HUES64 (cell line): ENCODE results near the gene SAP25. TPM values are rescaled to one million over a fixed set of nuclear protein-coding genes. Genes with fewer than 3 reads are reported as not detected.

ENCODE experiments used
- H3K27ac ChIP-seq: 2 replicates; pipeline ENCODE4 v1.7.0; 2013; ENCODE audit warnings: low read depth, low read length, inconsistent platforms
- H3K27me3 ChIP-seq: 2 replicates; pipeline ENCODE4 v1.6.1; 2013; ENCODE audit warnings: mild to moderate bottlenecking, low read length; ENCODE audit not compliant: insufficient read depth
- H3K36me3 ChIP-seq: 2 replicates; pipeline ENCODE4 v1.6.1; 2013; ENCODE audit warnings: mild to moderate bottlenecking, low read length; ENCODE audit not compliant: insufficient read depth
- H3K4me1 ChIP-seq: 2 replicates; pipeline ENCODE4 v1.6.1; 2013; ENCODE audit warnings: mild to moderate bottlenecking, low read length, moderate library complexity; ENCODE audit not compliant: insufficient read depth
- H3K4me3 ChIP-seq: 2 replicates; pipeline ENCODE4 v1.5.1; 2013; ENCODE audit warnings: mild to moderate bottlenecking, low read length, moderate library complexity
- H3K9ac ChIP-seq: 2 replicates; pipeline ENCODE4 v1.6.1; 2013; ENCODE audit warnings: mild to moderate bottlenecking, low read depth, low read length
- H3K9me3 ChIP-seq: 2 replicates; pipeline ENCODE4 v1.6.1; 2013; ENCODE audit warnings: low read depth, low read length; ENCODE audit not compliant: insufficient read depth
- WGBS: fragments of 150-250, 120-280 bp; methylation state at CpG from one replicate; pipeline ENCODE4 v1.1.7; 2013; ENCODE audit warnings: missing lambda C conversion rate; 5-methylcytosine and 5-hydroxymethylcytosine counted together
- polyA plus RNA-seq, 2 experiments: library from polyadenylated mRNA; stranded (reverse); fragments of 50-300 nt; gene quantifications; one replicate each; pipeline ENCODE4 v1.2.3, GENCODE V29; 2013

Gene SAP25
- polyA plus RNA-seq (2013, experiment 1 of 2) = 0.95 TPM
- polyA plus RNA-seq (2013, experiment 2 of 2) = 0.89 TPM

DNA sequence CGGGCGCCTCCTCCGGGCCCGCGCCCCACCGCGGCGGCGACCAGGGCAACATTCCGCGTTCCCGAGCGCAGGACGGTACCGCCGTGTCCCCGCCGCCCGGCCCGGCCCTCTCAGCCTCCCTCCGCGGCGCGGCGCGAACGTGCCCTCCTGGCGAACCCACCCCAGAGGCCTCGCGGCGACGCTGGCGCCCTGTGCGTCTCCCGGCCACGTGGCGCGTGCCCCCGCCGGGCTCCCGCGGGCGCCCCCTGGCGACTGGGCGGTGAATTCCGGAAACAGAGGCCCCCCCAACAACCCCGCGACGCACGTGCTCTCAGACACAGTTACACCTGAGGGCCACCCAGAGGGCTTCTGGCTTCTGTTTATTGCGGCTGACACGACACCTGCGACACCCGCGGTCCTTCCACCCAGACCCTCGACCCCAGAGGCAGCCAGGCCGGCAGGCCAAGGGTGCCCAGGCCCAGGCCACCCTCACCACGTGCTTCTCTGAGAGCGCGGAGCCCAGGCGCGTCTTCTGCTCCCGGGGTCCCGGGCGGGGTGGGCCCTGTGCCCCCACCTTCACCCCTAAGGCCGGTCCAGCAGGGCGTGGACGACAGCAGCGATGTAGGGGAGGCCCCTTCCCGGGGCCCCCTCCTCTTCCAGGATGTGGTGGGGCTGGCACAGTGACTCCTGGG is at the start of gene SAP25:
TSS of gene SAP25 (minus strand) at position 210 of the 671 bp plus-strand sequence. CDS start at position 52, 158 bp downstream.
- no peak within 1 kb of the TSS for H3K27ac ChIP-seq
- peaks cover 20% of the 10 kb centered on the region for H3K27me3 ChIP-seq
- 93% methylated on average over 70 of the region's 70 CpGs for WGBS
- no peak within 1 kb of the TSS for H3K4me3 ChIP-seq
- H3K36me3 ChIP-seq = peaks cover 33% of the 10 kb centered on the region
- H3K4me1 ChIP-seq = peaks cover 20% of the 10 kb centered on the region
- H3K9me3 ChIP-seq = no peaks in the 10 kb centered on the region
- peak within 1 kb of the TSS; percentile 20; the same call in 1 of the 2 replicates for H3K9ac ChIP-seq

DNA sequence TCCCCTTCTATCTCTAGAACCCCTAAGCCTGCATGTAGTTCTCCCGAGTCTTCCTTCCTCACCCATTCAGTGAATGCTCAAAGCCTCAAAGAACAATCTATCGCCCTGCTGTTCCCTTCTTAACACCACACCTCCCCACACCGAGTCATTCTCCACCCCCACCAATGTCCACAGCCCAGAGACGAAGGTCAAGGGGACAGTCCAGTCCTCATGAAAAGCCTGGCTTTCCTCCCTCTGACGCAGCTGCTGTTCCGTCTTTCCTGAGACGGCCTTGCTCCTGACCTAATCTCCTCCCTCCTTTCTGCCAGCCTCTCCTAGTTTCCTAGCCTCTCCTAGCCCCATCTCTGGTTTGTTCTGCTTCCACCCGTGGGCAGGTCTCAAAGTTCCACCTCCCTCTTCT is 47.9 kb upstream of the SAP25 start:
- Histone ChIP-seq H3K4me3 (no peak overlapping the region), H3K9ac (no peak overlapping the region), H3K4me1 (no peaks in the 10 kb centered on the region), H3K27ac (no peak overlapping the region), H3K27me3 (peaks cover 10% of the 10 kb centered on the region), H3K9me3 (no peaks in the 10 kb centered on the region), H3K36me3 (no peaks in the 10 kb centered on the region)
- WGBS = 85% methylated on average over 8 of the region's 8 CpGs

DNA sequence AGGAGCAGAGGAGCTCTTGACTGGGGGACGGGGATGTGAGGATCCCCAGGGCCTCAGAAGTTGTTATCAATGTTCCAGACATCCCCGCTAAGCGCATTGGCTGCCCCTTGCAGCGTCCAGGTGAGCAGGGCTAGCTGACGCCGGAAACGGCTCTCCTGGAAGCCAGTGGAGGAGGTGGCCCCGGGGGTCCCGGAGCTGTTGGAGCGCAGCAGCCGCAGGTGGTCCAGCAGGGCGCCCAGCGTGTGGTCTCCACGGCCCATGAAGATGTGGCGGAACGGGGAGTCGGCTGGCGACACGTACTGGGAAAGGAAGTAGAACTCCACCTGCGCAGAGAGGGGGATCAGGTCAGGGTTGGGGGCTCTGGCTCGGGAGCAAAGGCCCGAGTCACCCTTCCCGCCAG is 47.1 kb upstream of the SAP25 start:
- Histone ChIP-seq H3K27me3 (peaks cover 5% of the 10 kb centered on the region), H3K4me3 (no peak overlapping the region), H3K4me1 (no peaks in the 10 kb centered on the region), H3K9me3 (no peaks in the 10 kb centered on the region), H3K9ac (no peak overlapping the region), H3K36me3 (no peaks in the 10 kb centered on the region), H3K27ac (no peak overlapping the region)
- WGBS = 95% methylated on average over 23 of the region's 23 CpGs

GRCh38 chr7:100620239-100620638 is 46.5 kb upstream of the SAP25 start:
- no peaks in the 10 kb centered on the region for H3K36me3 ChIP-seq
- H3K9me3 ChIP-seq = no peaks in the 10 kb centered on the region
- no peaks in the 10 kb centered on the region for H3K4me1 ChIP-seq
- no peak overlapping the region for H3K4me3 ChIP-seq
- no peak overlapping the region for H3K9ac ChIP-seq
- peaks cover 1% of the 10 kb centered on the region for H3K27me3 ChIP-seq
- no peak overlapping the region for H3K27ac ChIP-seq
- 91% methylated on average over 5 of the region's 6 CpGs for WGBS

- no peaks in the 10 kb centered on the region for H3K4me1 ChIP-seq
- 97% methylated on average over 4 of the region's 6 CpGs for WGBS
- no peak overlapping the region for H3K4me3 ChIP-seq
- no peak overlapping the region for H3K9ac ChIP-seq
- no peaks in the 10 kb centered on the region for H3K36me3 ChIP-seq
- H3K27me3 ChIP-seq = no peaks in the 10 kb centered on the region
- H3K9me3 ChIP-seq = no peaks in the 10 kb centered on the region
- no peak overlapping the region for H3K27ac ChIP-seq
Observed at GRCh38 chr7:100614308-100614861, 40.7 kb upstream of the SAP25 start.

DNA sequence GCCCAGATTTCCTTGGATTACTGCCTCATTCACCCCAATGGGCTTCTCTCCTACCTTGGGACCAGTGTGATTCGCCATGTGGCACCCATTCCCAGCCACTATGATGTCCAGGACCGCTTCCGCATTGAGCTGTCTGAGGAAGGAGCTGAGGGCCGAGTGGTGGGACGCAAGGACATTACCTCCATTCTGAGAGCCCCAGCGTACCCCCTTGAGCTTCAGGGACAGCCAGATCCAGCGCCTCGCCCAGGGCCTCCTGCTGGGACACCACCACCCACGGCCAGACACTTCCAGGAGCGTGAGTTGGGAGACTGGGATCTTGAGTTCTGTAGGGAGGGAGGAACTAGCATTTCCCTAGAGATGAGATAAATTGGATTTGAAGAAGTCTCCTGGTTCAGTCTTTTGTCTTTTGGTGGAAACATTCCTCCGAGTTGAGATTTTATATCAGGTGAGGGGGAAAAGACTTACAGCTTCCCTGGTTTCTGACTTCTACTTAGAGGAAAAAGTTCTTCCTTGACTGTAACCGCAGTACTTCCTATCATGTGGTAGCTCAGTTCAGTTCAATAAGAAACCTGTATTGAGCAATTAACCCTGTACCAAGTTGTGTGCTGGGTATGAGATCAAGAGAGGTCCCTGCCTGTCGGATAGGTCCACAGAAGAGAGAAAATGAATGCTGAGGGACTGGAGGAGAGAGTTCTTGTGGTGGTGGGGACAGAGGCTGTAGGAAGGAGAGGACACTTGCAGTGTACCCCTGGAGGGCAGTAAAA is 39.9 kb upstream of the SAP25 start:
- no peak overlapping the region for H3K27ac ChIP-seq
- no peaks in the 10 kb centered on the region for H3K9me3 ChIP-seq
- 93% methylated on average over 13 of the region's 13 CpGs for WGBS
- H3K9ac ChIP-seq = no peak overlapping the region
- H3K4me1 ChIP-seq = no peaks in the 10 kb centered on the region
- H3K27me3 ChIP-seq = no peaks in the 10 kb centered on the region
- no peaks in the 10 kb centered on the region for H3K36me3 ChIP-seq
- H3K4me3 ChIP-seq = peak overlapping the region; percentile 80; the same call in 1 of the 2 replicates

- H3K27ac ChIP-seq = no peak overlapping the region
Observed at GRCh38 chr7:100612730-100613390, 39.2 kb upstream of the SAP25 start.

GRCh38 chr7:100611983-100612729 is 38.5 kb upstream of the SAP25 start, which contains the start of gene MOSPD3:
MOSPD3 (plus strand) TSS chr7:100612540; CDS start chr7:100612792, 252 bp downstream.
- H3K4me1 ChIP-seq = no peaks in the 10 kb centered on the region
- peak within 1 kb of the TSS; percentile 85 for H3K9ac ChIP-seq
- H3K4me3 ChIP-seq = peak within 1 kb of the TSS; percentile 80
- WGBS = under 1% methylated on average over 61 of the region's 61 CpGs
- peaks cover 6% of the 10 kb centered on the region; the same call in 1 of the 2 replicates for H3K36me3 ChIP-seq
- H3K27ac ChIP-seq = peak within 1 kb of the TSS; percentile 94
- H3K27me3 ChIP-seq = no peaks in the 10 kb centered on the region
- no peaks in the 10 kb centered on the region for H3K9me3 ChIP-seq

More at GRCh38 chr7:100612730-100613390, 39.2 kb upstream of the SAP25 start:
- Histone ChIP-seq H3K4me3 (peak overlapping the region; percentile 80), H3K27me3 (no peaks in the 10 kb centered on the region), H3K9me3 (no peaks in the 10 kb centered on the region), H3K36me3 (0 out of 2 replicates have a peak, but pooled peaks cover 2% of the 10 kb centered on the region), H3K4me1 (no peaks in the 10 kb centered on the region), H3K9ac (peak overlapping the region; percentile 44)
- 8% methylated on average over 28 of the region's 29 CpGs for WGBS

DNA sequence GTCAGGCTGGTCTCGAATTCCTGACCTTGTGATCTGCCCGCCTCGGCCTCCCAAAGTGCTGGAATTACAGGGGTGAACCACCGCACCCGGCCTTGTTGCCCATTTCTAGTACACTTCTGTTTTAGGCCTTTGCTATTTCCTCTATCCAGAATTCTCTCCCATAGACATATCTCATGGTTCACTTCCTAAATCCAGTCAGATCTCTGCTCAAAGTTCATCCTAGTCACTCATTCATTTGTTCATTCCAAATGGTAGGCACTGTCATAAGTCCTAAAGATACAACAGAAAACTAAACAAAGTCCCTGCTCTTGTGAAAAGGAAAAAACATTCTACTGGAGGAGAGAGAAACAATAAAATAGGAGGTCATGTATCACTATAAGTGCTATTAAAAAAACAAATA is 36.3 kb upstream of the SAP25 start:
- no peak overlapping the region for H3K9ac ChIP-seq
- 0 out of 2 replicates have a peak, but pooled peaks cover 5% of the 10 kb centered on the region for H3K4me1 ChIP-seq
- H3K9me3 ChIP-seq = no peaks in the 10 kb centered on the region
- H3K36me3 ChIP-seq = peaks cover 6% of the 10 kb centered on the region; the same call in 1 of the 2 replicates
- H3K27ac ChIP-seq = no peak overlapping the region
- peaks cover 17% of the 10 kb centered on the region for H3K27me3 ChIP-seq
- WGBS = 97% methylated on average over 5 of the region's 5 CpGs
- H3K4me3 ChIP-seq = no peak overlapping the region

- Histone ChIP-seq H3K4me1 (peaks cover 9% of the 10 kb centered on the region), H3K4me3 (no peak overlapping the region), H3K9ac (no peak overlapping the region), H3K27ac (no peak overlapping the region), H3K36me3 (peaks cover 6% of the 10 kb centered on the region; the same call in 1 of the 2 replicates), H3K27me3 (peaks cover 18% of the 10 kb centered on the region), H3K9me3 (no peaks in the 10 kb centered on the region)
- 95% methylated on average over 8 of the region's 8 CpGs for WGBS
Observed at GRCh38 chr7:100607111-100607510, 33.4 kb upstream of the SAP25 start.
